Measurements from ENCODE around the gene PSMD4.

PSMD4 gene

GRCh38 chr1:151290709-151291303 lies 36.3 kb downstream of the PSMD4 start:
- H3K36me3 ChIP-seq: peaks cover 60% of the 10 kb centered on the region
- no peaks in the 10 kb centered on the region for H3K9me3 ChIP-seq
- H3K27me3 ChIP-seq: no peaks in the 10 kb centered on the region
- no peaks in the 10 kb centered on the region for H3K4me1 ChIP-seq
- DNase-seq: no peak
- TF ChIP-seq CTCF (IDR thresholded peaks at IDR 0.05; ENCODE audit: low read depth, low read length): no peak
- H3K4me3 ChIP-seq (ENCODE audit: low read depth, low read length): no peak overlapping the region

GRCh38 chr1:151292207-151293030 lies 37.9 kb downstream of the PSMD4 start:
- no peak for TF ChIP-seq CTCF (IDR thresholded peaks at IDR 0.05; ENCODE audit: low read depth, low read length)
- H3K4me1 ChIP-seq: no peaks in the 10 kb centered on the region
- peaks cover 60% of the 10 kb centered on the region for H3K36me3 ChIP-seq
- H3K27me3 ChIP-seq: no peaks in the 10 kb centered on the region
- H3K9me3 ChIP-seq: no peaks in the 10 kb centered on the region
- H3K4me3 ChIP-seq (ENCODE audit: low read depth, low read length): no peak overlapping the region
- no peak for DNase-seq

- H3K4me3 ChIP-seq (ENCODE audit: low read depth, low read length): no peak overlapping the region
- no peak for TF ChIP-seq CTCF (IDR thresholded peaks at IDR 0.05; ENCODE audit: low read depth, low read length)
- H3K9me3 ChIP-seq: no peaks in the 10 kb centered on the region
- H3K4me1 ChIP-seq: no peaks in the 10 kb centered on the region
- H3K27me3 ChIP-seq: no peaks in the 10 kb centered on the region
- no peak for DNase-seq
- peaks cover 60% of the 10 kb centered on the region for H3K36me3 ChIP-seq
Observed at GRCh38 chr1:151293093-151293492, 38.6 kb downstream of the PSMD4 start.

GRCh38 chr1:151294742-151295462 lies 40.4 kb downstream of the PSMD4 start:
- DNase-seq: no peak
- Histone ChIP-seq H3K27me3 (no peaks in the 10 kb centered on the region), H3K9me3 (no peaks in the 10 kb centered on the region), H3K4me3 (ENCODE audit: low read depth, low read length) (no peak overlapping the region), H3K4me1 (no peaks in the 10 kb centered on the region), H3K36me3 (peaks cover 65% of the 10 kb centered on the region)
- no peak for TF ChIP-seq CTCF (IDR thresholded peaks at IDR 0.05; ENCODE audit: low read depth, low read length)

- no peak overlapping the region for H3K4me3 ChIP-seq (ENCODE audit: low read depth, low read length)
- peaks cover 60% of the 10 kb centered on the region for H3K36me3 ChIP-seq
- H3K27me3 ChIP-seq: no peaks in the 10 kb centered on the region
- peak; percentile 56 for DNase-seq
- no peak for TF ChIP-seq CTCF (IDR thresholded peaks at IDR 0.05; ENCODE audit: low read depth, low read length)
- peaks cover 15% of the 10 kb centered on the region for H3K4me1 ChIP-seq
- H3K9me3 ChIP-seq: no peaks in the 10 kb centered on the region
Observed at GRCh38 chr1:151309811-151310323, 55.3 kb downstream of the PSMD4 start.
